Ovary (tissue), 9 donors: ENCODE measurements around the gene FIGN. TPM values are rescaled to one million over a fixed set of nuclear protein-coding genes. Genes with fewer than 3 reads are reported as not detected.

ENCODE experiments used
- DNase-seq, 5 donors: peaks; one replicate each; pipeline ENCODE4 v3.0.0-alpha.2; 2019 to 2020
- H3K27ac ChIP-seq, 2 donors: fragments of 200-600 bp; one replicate each; pipeline versions ENCODE4 v1.5.1 to v1.8.0; 2019 to 2022
- H3K27me3 ChIP-seq: fragments of 200-600 bp; one replicate; pipeline ENCODE4 v1.8.0; 2022
- H3K36me3 ChIP-seq: fragments of 200-600 bp; sonication (generic); one replicate; pipeline ENCODE4 v1.5.1; 2019
- H3K4me1 ChIP-seq: one replicate; pipeline ENCODE4 v1.8.1; 2013; ENCODE audit warnings: mild to moderate bottlenecking, moderate library complexity; ENCODE audit not compliant: insufficient read depth
- H3K4me3 ChIP-seq: fragments of 200-600 bp; sonication (generic); one replicate; pipeline ENCODE4 v1.5.1; 2017
- H3K9me3 ChIP-seq, 2 donors: fragments of 200-600 bp in 1 of 2; sonication (generic) in 1 of 2; one replicate each; pipeline versions ENCODE4 v1.5.1 to v1.8.1; 2013 to 2019; ENCODE audit warnings: mild to moderate bottlenecking in 1 of 2, moderate library complexity in 1 of 2
- CTCF ChIP-seq, 3 donors: fragments of 450-650 bp in 2 of 3; fragments of 200-600 bp in 1 of 3; IDR thresholded peaks; one replicate each; pipeline versions ENCODE4 v1.5.1 to v1.8.0; 2016 to 2022; ENCODE audit warnings: antibody characterized with exemption in 3 of 3, mild to moderate bottlenecking in 1 of 3
- EP300 ChIP-seq: sonication (generic); formaldehyde crosslinking; IDR thresholded peaks from one replicate; pipeline ENCODE4 v1.6.1; 2017; ENCODE audit warnings: antibody characterized with exemption
- POLR2A ChIP-seq: fragments of 450-650 bp; IDR thresholded peaks from one replicate; pipeline ENCODE4 v1.6.1; 2017; ENCODE audit warnings: antibody characterized with exemption, mild to moderate bottlenecking, moderate library complexity
- WGBS, 3 donors: extraction: QIAGEN DNeasy Blood & Tissue Kit in 1 of 3; methylation state at CpG; one replicate each; pipeline versions ENCODE4 v1.1.5 to v1.1.7; 2013 to 2017; 5-methylcytosine and 5-hydroxymethylcytosine counted together
- intact Hi-C, 4 donors: fragments of 100-400 bp; cut with DNase I; formaldehyde crosslinking; loops; one replicate each; pipeline versions ENCODE4 v1.11.0 to v1.15.1; 2022 to 2023
- polyA plus RNA-seq, 2 donors: library from polyadenylated mRNA; stranded (reverse); fragments of 200-250 nt in 1 of 2; fragments of 350-450 nt in 1 of 2; fragmentation: Illumina TruSeq in 1 of 2; extraction: RNeasy Lipid Tissue Mini Kit (QIAGEN cat#74804) in 1 of 2; gene quantifications; one replicate each; pipeline ENCODE4 v1.2.3, GENCODE V29; 2013 to 2014
- total RNA-seq, 7 donors: library from RNA; depleted of rRNA in 2 of 7; stranded (reverse); fragments of >200 nt in 2 of 7; fragmentation: NEBNext Ultra II Directional in 3 of 7; extraction: Animal tissue kit (Norgen Biotek cat#: 25700) in 3 of 7; gene quantifications; one replicate each; pipeline versions ENCODE4 v1.1.0 to v1.2.4, GENCODE V29; 2016 to 2023
- donor health status: DM: no; HTN: no; CAD: no; lungs with moderate emphysema.
- donor health status: DM: no; HTN: no; CAD: no.
- donor health status: Bipolar disorder and iron deficiency.
- donor health status: DM: yes; HTN: yes; CAD: no.
- donor health status: DM: no; HTN: no; CAD: no.
- donor health status: DM: yes; HTN: yes; CAD: no.

FIGN gene
- total and polyA plus RNA-seq, 9 donors: 2.4 to 15.5 (median 8.9) TPM

GRCh38 chr2:163665051-163665450, 70.8 kb downstream of the FIGN start:
- no peak for DNase-seq
- WGBS, 3 donors: 80 to 88% (median 80%) methylated on average over 2 of the region's 2 CpGs
- no peak for TF ChIP-seq EP300
- TF ChIP-seq POLR2A: no peak
- no peak for TF ChIP-seq CTCF (IDR thresholded peaks at IDR 0.05)
- intact Hi-C loops: no loop called here
- Histone ChIP-seq H3K27me3 (no peaks in the 10 kb centered on the region), H3K27ac (no peak overlapping the region), H3K4me1 (peaks cover 1% of the 10 kb centered on the region), H3K4me3 (no peak overlapping the region), H3K36me3 (no peaks in the 10 kb centered on the region), H3K9me3 (no peaks in the 10 kb centered on the region)

- WGBS, 3 donors: 66 to 74% (median 66%) methylated on average over 5 of the region's 5 CpGs
- Histone ChIP-seq H3K27ac (no peak overlapping the region), H3K4me1 (peaks cover 1% of the 10 kb centered on the region), H3K36me3 (no peaks in the 10 kb centered on the region), H3K9me3 (no peaks in the 10 kb centered on the region), H3K27me3 (no peaks in the 10 kb centered on the region), H3K4me3 (no peak overlapping the region)
- intact Hi-C loops: no loop called here
- no peak for DNase-seq
- no peak for TF ChIP-seq POLR2A
- no peak for TF ChIP-seq EP300
- TF ChIP-seq CTCF (IDR thresholded peaks at IDR 0.05): no peak
Measured at GRCh38 chr2:163664610-163665009, 71.2 kb downstream of the FIGN start.

GRCh38 chr2:163662141-163662780, 73.5 kb downstream of the FIGN start:
- Histone ChIP-seq H3K4me1 (no peaks in the 10 kb centered on the region), H3K9me3 (no peaks in the 10 kb centered on the region), H3K27ac (no peak overlapping the region), H3K4me3 (no peak overlapping the region), H3K27me3 (no peaks in the 10 kb centered on the region), H3K36me3 (no peaks in the 10 kb centered on the region)
- TF ChIP-seq EP300: no peak
- TF ChIP-seq POLR2A: no peak
- TF ChIP-seq CTCF (IDR thresholded peaks at IDR 0.05): no peak
- intact Hi-C loops: no loop called here
- DNase-seq: no peak
- 50 to 60% (median 51%) methylated on average over 4 of the region's 4 CpGs for WGBS, 3 donors

- H3K4me1 ChIP-seq: peaks cover 2% of the 10 kb centered on the region
- WGBS, 3 donors: 52 to 61% (median 59%) methylated on average over 2 of the region's 2 CpGs
- no peaks in the 10 kb centered on the region for H3K36me3 ChIP-seq
- TF ChIP-seq CTCF (IDR thresholded peaks at IDR 0.05) (no peak), POLR2A (no peak), EP300 (no peak)
- H3K4me3 ChIP-seq: no peak overlapping the region
- intact Hi-C loops: no loop called here
- H3K27ac ChIP-seq: no peak overlapping the region
- no peak for DNase-seq
- no peaks in the 10 kb centered on the region for H3K9me3 ChIP-seq
- H3K27me3 ChIP-seq: no peaks in the 10 kb centered on the region
Measured at GRCh38 chr2:163659224-163659623, 76.6 kb downstream of the FIGN start.
